Fibroblast of peridontal ligament (primary cell): ENCODE measurements around the gene ANGPT4.
"Not testable (repeated sequence)": the region's sequence is repeated elsewhere in the genome, so short reads cannot be mapped to it uniquely, and the experiment has no call there.

Experiments
- DNase-seq: peaks from one replicate; pipeline ENCODE4 v3.0.0-alpha.2; 2010; ENCODE audit errors: extremely low read depth

The ANGPT4 gene

DNA sequence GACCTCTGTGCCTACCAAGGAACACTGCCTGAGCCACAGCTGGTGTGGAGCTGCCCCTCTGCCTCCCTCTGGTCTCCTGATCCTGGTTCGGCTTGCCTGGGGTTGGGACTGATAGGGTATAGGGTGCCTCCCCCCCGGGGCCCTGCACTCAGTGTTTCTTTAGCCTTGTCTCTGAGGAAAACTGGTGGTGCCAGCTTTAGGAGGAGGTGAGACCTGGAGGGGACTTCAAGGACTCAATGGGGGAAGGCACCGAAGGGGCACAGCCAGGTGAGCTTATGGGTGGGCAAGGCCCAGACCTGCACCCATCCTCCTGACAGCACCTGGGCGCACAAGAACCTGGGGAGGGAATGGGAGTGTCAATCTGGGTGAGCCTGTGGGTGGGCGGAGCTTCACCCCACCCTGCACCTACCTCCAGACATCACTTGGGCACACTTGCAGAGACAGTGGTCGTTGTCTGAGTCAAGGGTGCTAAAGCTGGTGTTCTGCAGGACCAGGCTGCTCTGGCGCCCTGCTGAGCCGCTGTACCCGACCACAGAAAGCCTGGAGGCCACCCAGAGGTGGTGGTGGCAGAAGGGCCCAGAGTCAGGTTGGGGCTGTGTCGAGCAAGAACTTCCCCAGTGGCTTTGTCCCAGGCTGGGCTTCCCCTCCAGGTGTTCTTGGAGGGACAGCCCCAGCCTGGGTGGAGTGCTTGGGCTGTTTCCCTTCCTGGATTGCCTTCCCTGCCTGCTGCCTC is 42.1 kb downstream of the ANGPT4 start:
- DNase-seq: no peak

DNA sequence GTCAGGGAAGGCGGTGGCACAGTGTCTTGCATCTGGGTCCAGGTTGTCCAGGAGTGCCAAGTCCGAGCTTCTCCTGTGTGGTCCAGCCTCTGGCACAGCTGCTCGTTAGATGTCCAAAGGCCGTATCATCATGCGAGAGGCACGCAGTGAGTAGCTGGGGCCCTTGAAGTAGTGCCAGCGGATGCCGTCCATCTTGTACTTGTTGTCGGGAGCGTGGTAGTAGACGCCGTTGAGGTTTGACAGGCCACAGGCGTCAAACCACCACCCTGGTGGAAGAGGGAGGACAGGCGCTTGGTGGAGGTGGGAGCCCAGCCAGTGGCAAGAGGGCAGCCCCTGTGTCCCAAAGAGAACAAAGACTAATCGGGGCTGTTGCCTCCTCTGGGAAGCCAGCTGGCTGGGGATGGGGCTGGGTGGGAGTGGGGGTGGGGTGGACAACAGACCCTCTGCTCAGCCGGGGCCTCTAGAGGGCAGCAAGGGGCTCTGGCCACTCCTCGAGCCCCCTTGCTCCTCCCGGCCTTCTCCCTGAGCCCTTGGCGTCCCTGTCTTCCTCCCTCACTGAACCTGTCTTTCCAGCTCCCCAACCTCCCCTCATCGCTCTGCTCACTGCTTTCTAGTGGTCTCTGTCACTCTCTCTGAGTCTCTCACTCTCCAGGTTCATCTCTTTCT is 43.1 kb downstream of the ANGPT4 start:
- no peak for DNase-seq

DNA sequence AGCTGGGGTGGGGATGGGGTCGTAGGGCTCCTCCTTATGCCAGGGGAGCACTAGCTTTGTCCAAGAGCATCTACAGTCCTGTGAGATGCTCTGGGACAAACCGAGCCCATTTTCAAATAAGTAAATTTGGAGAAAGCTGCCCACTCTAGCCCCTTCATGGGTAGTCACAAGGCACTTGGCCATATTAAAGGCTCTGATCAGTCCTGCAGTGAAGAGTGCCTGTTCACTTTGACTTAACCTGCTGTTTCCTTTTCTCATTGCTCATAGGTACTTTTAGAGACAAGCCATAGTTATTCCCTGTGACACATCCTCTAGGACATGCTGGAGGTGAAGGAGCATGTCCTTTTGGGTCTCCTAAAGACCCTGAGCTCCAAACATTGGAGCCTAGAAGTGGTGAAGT is 44.2 kb downstream of the ANGPT4 start:
- no peak for DNase-seq

DNA sequence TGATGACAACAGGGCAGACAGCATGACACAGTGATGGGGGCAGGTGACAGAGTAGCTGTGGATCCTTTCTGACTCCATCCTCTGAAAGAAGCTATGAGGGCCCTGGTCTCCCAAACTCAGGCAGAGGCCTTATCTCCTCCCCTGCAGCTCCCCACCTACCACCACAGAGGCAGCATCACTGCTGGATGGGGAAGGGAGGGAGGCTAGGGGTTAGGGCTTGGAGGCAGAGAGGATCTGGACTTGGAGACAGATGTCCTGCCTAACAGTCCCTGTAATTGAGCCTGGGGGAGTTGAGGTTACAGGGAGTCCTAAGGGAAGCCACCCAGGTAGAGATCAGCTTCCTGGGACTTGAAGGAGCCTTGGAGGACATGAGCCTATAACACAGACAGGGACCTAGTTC is 44.7 kb downstream of the ANGPT4 start:
- no peak for DNase-seq

DNA sequence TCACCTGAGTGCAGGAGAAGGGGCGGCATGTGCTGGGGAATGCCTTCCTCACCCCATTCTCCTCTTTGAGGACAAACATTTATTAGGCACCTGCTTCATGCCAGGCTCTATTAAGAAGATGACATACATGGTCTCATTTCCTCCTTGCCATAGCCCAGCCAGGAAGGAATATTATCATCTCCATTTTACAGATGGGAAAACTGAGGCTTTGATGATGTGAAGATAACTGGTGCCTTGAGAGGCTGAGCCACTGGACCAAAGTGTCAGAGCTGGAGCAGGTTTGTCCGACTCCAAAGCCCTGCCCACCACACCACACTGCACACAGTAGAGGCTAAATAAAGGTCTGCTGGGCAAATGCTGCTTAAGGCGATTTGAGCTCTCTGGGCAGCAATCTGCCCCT is 45.4 kb downstream of the ANGPT4 start:
- DNase-seq: no peak

DNA sequence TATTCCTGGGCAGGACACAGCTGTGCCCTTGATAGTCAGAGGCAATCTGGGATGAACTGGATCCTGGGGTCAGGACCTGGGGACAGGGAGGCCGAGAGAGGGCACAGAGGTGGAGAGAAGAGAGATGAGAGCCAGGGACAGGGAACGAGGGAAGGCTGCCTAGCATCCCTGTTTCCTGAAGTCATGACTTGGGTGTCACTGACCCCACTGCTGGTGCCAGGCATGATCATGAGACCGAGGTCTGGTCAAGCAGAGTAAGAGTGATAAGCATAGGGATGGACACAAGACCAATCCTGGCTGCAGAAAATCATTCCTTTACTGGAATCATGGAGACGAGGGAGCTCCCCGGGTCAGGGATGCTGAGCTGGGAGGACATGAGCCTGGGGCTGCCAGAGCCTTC is 46.5 kb downstream of the ANGPT4 start:
- DNase-seq: no peak

DNA sequence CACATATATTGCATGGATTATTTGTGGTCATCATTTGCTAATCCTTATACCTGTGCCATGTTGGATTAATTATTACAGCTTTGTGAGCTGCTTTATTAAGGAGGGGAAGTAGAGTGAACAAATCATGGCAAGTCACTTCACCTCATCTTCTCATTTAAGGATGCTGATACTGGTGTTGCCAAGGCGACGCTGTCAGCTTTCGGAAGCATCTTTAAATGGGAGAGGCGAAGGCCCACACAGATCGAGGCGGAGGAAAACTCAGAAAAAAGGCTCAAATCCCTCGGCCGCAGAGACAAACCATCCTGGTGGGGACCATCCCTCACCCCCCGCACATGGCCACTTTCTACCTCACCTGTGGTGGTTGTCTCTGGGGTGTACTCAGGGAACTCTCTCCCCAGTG is 47.9 kb downstream of the ANGPT4 start:
- no peak for DNase-seq

DNA sequence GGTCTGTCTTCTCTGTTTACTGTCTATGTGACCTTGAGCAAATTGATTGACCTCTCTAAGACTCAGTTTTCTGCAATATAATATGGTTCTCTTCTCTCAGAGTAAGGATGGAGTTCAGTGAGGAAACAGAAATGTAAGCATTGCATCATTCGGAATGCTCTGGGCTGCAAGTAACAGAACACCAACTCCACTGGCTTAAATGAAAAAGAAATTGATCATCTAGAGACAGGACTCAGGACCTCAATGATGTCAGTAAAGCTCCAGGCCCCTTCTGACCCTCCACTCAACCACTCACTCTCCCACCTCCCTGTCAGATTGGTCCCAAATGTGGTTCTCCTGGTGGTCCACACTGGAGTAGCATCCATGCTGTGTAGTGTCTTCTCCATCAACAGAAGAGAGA is 50.7 kb downstream of the ANGPT4 start:
- DNase-seq: no peak

DNA sequence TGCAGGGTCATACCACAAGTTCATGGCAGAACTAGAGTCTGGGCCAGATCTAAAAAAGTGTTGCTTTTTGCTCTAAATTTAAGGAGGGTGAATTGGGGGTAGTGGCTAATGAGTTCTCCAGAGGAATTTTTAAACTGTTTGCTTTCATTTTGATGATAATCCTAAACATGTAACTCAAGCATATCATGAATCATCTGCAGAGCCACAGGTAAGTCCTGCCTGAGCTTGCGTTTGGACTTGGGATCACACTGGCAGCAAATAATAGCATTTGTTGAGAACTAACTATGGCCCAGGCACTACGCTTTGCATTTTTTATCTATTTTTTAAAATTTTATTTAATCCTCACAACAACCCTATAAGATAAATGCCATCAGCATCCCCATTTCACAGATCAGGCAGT is 55.2 kb downstream of the ANGPT4 start:
- no peak for DNase-seq

DNA sequence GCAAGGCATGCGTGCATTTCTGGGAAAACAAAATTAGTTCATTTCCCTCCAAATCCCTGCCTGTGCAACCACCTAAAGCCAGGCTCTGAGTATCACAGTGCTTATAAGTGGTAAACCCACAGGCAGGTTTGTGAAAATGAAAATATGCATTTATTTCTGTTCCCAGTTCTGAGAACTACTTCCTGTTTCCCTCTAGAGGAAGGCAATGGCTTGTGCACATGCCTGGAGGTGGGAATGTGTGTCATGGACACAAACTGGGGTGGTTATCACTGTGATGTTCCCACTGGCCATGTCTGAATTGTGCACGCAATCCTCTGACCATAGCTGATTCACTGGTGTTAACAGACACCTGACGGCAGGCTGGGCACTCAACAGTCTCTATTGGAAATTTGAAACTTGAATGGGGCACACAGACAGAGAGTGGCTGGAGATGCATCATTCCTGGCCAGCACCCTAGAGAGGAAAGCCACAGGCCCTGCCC is 56.3 kb downstream of the ANGPT4 start:
- peak; percentile 8 for DNase-seq

DNA sequence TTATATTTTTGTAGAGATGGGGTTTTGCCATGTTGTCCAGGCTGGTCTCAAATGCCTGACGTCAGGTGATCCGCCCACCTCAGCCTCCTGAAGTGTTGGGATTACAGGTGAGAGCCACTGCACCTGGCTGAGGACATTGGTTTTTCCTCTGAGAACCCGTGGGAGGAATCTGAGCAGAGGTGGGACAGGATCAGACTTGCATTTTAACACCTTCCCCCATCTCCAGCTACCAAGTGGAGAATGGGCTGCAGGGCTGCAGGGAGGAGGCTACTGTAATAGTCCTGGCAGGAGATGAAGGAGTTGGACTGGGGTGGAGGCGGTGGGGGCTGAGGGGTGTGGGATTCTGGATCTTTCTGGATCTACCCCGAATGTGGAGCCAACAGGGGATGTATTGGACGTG is 58.1 kb downstream of the ANGPT4 start:
- no peak for DNase-seq

DNA sequence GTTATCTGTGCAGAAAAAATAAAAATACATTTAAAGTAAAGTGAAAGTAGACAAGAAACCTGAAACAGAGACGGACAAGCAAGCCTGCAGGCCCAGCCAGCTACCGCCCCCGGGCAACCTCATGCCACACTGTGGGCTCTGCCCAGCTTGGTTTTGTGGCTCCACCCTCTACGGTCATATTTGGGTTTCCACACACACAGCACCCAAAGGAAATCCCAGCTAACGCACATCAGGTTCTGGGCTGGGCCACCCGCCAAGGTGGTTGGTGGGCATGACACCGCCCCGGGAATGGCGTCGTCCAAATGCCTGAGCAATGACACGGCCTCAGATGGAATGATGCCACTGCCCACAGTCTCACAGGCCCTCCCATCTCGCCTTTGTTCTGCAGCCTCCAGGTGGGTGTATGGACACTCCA is 59.8 kb downstream of the ANGPT4 start:
- DNase-seq: peak; percentile 73

DNA sequence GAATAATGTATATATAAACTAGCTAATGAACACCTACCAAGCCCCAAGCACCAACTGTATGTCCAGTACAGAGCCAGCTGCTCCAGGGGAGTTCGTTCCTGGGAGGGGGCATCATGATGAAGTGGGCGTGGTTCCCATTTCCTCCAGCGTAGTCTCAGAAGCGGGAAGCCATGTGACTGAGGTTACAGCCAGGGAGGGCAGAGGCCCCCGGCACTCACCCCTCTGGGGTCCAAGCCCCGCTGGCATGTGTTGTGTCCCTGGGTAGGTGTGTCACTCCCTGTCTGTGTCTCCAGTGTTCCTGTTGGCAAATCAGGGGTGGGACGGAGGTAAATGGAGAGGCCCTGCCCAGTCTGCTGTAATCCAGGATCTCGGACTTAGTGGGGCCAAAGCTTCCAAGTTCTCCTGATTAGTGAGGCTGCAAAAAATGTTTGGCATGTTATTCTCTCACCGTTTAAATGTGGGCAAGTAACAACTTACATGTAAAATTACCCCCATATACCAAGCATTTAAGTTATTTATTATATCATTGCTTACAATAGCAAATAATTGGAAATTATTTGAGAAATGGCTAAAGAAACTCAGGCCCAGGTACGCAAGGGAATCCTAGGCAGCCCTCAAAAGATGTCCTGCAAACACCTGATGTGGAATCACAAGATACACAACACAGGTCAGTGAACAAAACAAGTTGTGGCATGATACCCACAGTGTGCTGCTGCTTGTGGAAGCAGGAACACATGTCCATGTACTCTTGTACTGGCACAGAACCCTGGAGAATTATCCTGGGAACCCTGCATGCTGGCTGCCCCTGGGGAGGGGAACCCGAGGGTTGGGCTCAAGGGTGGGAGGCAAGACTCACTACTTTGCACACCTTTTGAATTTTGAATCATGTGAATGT is 60.4 kb downstream of the ANGPT4 start:
- no peak for DNase-seq

DNA sequence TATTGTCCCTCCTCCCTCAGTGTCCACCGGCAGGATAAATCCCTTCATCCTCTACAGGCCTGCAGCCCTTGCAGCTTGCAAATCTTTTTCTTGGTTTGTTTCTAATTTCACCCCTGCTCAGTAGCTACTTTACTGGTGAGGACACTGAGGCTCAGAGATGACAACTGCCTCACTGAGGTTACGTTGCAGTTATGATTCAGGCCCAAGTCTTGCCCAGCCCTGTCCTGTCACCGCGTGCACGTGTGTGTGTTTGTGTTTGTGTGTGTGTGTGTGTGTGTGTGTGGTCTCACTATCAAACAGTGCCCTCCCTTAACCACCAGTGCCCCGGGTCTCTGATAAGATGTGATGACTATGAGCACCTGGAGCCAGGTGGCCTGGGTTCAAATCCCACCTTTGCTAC is 61.5 kb downstream of the ANGPT4 start:
- DNase-seq: no peak

DNA sequence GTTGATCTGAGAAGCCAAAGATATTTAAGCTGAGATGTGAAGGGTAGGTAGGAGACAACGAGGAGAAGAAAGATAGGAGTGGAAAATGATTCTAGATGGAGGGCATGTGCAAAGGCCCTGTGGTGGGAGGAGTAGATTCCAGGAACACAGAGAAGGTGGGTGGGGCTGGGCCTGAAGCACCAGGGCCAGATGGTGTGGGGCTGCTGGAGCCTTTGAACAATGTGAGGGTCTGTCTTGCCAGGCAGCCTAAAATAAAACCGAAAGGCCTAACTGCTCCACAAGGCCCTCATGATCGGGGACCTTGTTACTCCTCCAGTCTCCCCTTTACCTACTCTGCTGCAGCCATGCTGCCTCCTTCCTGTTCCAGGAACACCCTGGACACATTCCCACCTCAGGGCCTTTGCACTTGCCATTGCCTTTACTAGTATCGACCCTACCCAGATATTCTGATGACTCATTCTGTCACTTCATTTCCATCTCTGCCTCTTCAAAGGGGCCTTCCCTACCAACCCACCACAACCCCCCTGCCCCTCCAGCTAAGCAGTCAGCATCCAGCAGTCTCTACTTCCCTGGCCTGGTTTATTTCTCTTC is 62.6 kb downstream of the ANGPT4 start:
- no peak for DNase-seq

DNA sequence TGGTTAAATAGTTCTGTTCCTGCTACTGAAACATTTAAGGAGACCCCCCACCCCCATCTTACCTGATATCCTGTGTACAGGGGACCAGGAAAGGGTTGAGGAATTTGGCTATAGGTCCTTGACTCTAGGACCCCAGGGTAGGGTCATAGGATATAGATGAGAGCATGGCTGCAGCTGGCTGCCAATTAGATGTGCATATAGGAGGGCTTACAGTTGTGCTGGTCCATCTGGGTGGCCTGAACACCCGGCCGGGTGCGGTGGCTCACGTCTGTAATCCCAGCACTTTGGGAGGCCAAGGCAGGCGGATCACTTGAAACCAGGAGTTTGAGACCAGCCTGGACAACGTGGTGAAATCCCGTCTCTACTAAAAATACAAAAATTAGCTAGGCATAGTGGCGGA is 67.4 kb downstream of the ANGPT4 start:
- DNase-seq: not testable (repeated sequence)

DNA sequence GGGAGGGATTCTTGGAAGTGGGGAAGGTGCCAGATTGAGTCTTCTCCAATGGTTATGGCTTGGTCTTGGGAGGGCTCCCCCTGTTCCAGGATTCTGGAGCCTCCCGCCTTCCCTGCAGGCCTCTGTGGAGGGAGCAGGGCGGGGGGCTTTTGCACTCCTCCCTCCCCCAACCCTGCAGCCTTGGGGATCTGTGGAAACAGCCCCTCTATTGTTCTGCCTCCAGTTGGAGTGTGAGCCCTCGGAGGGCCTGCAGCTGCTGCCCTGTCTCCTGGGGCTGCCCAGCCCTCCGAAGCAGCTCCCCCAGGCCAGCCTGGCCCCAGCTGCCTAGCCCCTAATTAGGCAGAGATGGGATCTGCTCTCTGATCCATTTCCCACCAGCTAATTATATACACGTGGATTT is 67.9 kb downstream of the ANGPT4 start:
- no peak for DNase-seq

DNA sequence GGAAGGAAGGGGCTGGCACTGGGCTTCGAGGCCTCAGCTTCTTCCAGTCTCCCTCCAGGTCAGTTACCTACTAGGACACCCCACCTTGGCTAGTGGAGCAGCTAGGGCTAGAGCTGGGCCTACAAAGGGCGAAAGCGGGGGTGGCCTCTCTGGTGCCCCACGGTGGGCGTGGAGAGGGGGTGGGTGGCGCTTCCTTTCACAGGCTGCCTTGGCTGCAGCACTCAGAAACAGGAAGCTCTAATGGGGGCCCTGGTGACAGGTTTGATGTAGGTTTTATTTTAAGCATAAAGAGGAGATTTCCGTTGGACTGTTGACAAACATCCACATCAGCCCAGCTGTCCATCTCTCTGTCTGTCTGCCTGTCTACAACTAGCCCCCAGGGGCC is 69.2 kb downstream of the ANGPT4 start:
- DNase-seq: no peak

DNA sequence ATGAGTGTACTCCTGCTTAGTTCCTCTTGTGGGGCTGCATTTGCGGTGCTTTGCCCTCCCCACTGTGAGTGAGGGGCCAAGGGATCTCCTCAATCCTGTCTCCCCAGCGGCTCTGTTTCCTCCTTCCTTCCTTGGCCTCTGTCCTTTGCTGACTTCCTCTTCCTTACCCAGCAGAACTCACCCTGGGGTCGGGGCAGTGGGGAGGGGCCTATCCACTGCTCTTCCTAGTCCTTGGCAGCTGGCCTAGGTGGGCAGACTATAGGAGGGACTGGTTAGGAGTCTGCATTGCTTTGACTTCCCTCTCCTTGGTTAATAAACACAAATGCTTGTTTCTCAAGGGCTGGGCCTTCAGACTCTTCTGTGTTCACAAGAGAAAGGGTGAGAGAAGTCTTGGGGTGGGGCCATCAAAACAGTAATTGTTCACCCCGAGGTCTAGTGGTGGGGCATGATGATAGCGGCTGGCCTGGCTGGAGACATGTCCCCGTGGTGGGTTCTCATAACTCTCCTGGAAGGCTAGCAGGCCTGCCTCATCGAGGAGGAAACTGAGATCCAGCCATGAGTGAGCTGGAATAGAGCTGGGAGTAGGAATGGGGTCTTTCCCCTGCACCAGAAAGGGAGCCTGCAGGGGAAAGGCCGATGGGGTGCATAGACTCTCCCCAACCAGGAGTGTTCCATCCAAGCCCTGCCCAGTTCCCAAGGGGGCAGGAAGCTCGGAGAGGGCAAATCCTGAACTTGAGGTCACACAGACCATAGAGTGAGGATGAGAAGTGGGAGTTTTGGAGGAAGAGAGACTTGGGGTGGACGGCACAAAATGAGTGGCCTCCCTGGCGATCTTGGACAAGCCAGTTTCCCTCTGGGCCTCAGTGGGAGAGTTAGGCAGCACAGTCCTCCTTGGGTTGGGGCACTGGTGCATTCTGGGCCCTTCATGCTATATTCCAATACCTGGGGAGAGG is 69.9 kb downstream of the ANGPT4 start:
- no peak for DNase-seq

DNA sequence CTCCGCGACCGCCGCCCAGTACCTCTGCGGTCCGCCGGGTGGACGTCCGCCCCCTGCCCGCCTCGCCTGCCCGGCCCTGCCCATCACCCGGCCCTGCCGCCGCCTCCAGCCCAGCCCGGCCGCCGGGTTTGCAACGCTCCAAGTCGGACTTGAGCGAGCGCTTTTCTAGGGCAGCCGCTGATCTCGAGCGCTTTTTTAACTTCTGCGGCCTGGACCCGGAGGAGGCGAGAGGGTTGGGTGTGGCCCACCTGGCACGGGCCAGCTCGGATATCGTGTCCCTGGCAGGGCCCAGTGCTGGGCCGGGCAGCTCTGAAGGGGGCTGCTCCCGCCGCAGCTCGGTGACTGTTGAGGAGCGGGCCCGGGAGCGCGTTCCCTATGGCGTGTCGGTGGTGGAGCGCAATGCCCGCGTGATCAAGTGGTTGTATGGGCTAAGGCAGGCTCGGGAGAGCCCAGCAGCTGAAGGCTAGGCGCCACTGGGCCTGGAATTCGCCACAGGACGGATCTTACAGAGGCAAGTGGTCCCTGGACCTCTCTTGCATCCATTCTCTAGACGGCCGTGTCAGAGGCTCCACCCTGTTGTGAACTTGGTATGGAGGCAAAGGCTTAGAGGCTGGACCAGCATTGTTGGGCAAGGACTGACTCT is 70.8 kb downstream of the ANGPT4 start:
- no peak for DNase-seq
